MV-4-11 (cell line): ENCODE measurements around the gene PRSS2.

Experiments
- DNase-seq: peaks from one replicate; lab custom pipeline; 2025; lab: John Stamatoyannopoulos, UW

Gene PRSS2

DNA sequence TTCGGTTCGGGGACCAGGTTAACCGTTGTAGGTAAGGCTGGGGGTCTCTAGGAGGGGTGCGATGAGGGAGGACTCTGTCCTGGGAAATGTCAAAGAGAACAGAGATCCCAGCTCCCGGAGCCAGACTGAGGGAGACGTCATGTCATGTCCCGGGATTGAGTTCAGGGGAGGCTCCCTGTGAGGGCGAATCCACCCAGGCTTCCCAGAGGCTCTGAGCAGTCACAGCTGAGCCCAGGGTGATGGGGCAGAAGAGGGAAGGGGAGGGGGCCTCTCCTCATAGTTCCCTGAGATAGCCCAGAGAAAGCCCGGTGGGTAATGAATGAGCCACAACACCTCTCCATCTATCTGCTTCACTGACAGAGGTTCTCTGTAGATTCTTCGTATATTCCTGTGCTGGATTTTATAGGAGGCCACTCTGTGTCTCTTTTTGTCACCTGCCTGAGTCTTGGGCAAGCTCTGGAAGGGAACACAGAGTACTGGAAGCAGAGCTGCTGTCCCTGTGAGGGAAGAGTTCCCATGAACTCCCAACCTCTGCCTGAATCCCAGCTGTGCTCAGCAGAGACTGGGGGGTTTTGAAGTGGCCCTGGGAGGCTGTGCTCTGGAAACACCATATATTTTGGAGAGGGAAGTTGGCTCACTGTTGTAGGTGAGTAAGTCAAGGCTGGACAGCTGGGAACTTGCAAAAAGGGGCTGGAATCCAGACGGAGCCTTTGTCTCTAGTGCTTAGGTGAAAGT lies 16.4 kb downstream of the PRSS2 start:
- DNase-seq: no peak

DNA sequence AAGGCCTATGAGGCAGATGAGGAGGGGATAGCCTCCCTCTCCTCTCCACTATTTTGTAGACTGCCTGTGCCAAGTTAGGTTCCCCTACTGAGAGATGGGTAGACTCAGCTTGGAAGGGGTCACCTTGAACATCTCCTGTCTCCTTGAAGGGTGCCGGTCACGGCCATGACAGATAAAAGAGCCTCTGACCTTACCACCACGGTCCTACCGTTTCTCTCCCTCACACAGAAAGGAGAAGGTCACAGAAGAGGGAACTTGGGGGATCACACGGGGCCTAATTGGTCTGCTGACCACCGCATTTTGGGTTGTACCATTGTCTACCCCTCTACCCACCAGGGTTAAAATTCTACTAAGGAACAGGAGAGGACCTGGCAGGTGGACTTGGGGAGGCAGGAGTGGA lies 17.0 kb downstream of the PRSS2 start:
- no peak for DNase-seq

DNA sequence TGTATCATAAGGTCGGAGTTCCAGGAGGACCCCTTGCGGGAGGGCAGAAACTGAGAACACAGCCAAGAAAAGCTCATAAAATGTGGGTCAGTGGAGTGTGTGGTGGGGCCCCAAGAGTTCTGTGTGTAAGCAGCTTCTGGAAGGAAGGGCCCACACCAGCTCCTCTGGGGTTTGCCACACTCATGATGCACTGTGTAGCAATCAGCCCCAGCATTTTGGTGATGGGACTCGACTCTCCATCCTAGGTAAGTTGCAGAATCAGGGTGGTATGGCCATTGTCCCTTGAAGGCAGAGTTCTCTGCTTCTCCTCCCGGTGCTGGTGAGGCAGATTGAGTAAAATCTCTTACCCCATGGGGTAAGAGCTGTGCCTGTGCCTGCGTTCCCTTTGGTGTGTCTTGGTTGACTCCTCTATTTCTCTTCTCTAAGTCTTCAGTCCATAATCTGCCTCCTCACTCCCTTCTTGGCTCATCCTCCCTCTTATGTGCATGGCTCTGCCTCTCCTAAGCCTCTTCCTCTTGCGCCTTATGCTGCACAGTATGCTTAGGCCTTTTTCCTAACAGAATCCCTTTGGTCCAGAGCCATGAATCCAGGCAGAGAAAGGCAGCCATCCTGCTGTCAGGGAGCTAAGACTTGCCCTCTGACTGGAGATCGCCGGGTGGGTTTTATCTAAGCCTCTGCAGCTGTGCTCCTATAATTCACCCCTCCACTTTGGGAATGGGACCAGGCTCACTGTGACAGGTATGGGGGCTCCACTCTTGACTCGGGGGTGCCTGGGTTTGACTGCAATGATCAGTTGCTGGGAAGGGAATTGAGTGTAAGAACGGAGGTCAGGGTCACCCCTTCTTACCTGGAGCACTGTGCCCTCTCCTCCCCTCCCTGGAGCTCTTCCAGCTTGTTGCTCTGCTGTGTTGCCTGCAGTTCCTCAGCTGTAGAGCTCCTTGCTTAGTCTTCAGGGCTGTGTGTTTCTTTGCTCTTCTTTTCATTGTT lies 17.8 kb downstream of the PRSS2 start:
- no peak for DNase-seq

DNA sequence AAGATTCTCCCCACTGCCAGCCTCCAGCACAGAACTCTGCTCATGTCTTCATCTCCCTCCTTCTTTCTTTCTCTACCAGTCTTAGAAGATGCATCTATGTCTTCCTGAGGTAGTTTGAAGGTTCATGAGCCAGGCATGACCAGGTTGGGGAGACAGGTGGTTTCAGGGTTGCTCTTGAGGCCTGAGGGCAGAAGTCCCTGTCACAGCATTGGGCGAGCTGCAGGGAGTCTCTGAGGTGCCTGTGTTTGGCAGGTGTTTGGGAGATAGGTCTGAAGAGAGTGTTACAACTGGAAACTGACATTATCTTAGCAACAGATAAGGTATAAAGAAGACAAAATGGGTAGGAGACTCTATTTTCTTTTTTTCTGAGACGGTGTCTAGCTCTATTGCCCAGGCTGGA lies 18.7 kb downstream of the PRSS2 start:
- no peak for DNase-seq

DNA sequence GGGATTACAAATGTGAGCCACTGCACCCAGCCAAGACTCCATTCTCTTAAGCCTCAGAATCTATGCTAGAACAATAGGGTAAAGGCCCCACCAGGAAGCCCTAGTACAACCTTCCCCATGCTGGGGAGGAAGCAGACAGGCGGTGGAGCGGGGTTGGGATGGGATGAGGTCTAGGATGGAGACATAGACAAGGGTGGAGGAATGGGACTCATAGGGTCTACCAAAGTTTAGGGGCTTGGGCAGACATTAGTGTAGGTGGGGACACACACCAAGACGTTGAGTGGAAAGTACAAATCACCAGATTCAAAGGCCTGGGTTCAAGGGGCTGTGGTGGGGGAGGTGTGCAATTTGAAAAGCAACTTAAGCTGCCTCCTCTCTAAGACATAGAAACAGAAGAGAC lies 19.3 kb downstream of the PRSS2 start:
- DNase-seq: no peak

DNA sequence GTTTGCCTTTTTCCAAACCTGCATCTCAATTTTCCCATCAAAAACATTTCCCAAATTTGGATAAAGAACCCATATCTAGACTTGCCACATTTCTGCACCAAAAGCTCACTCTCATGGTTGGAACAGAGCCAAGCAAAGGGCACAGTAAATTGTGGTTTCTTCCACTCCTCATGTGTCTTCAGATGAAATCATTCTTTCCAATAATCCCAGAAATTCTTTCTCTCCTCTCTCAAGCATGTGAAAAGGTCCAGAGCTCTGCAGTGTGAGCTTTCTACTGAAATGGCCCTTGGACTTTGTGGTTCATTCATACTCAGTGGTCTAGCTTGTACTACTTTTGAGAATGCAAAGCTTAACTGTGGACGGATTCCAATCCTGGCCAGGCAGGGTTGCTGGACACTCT lies 19.8 kb downstream of the PRSS2 start:
- no peak for DNase-seq

DNA sequence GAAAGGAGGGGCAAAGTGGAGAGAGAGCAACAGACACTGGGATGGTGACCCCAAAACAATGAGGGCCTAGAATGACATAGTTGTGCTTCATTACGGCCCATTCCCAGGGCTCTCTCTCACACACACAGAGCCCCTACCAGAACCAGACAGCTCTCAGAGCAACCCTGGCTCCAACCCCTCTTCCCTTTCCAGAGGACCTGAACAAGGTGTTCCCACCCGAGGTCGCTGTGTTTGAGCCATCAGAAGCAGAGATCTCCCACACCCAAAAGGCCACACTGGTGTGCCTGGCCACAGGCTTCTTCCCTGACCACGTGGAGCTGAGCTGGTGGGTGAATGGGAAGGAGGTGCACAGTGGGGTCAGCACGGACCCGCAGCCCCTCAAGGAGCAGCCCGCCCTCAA lies 20.7 kb downstream of the PRSS2 start:
- no peak for DNase-seq

DNA sequence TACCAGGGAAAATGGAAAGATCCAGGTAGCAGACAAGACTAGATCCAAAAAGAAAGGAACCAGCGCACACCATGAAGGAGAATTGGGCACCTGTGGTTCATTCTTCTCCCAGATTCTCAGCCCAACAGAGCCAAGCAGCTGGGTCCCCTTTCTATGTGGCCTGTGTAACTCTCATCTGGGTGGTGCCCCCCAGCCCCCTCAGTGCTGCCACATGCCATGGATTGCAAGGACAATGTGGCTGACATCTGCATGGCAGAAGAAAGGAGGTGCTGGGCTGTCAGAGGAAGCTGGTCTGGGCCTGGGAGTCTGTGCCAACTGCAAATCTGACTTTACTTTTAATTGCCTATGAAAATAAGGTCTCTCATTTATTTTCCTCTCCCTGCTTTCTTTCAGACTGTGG lies 21.4 kb downstream of the PRSS2 start:
- DNase-seq: no peak

DNA sequence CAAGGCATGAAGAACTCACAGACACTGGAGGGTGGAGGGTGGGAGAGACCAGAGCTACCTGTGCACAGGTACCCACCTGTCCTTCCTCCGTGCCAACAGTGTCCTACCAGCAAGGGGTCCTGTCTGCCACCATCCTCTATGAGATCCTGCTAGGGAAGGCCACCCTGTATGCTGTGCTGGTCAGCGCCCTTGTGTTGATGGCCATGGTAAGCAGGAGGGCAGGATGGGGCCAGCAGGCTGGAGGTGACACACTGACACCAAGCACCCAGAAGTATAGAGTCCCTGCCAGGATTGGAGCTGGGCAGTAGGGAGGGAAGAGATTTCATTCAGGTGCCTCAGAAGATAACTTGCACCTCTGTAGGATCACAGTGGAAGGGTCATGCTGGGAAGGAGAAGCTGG lies 21.8 kb downstream of the PRSS2 start:
- DNase-seq: no peak

DNA sequence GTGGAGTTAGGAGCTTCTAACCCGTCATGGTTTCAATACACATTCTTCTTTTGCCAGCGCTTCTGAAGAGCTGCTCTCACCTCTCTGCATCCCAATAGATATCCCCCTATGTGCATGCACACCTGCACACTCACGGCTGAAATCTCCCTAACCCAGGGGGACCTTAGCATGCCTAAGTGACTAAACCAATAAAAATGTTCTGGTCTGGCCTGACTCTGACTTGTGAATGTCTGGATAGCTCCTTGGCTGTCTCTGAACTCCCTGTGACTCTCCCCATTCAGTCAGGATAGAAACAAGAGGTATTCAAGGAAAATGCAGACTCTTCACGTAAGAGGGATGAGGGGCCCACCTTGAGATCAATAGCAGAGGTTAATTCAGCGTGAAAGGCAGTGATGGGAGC lies 22.4 kb downstream of the PRSS2 start:
- no peak for DNase-seq

DNA sequence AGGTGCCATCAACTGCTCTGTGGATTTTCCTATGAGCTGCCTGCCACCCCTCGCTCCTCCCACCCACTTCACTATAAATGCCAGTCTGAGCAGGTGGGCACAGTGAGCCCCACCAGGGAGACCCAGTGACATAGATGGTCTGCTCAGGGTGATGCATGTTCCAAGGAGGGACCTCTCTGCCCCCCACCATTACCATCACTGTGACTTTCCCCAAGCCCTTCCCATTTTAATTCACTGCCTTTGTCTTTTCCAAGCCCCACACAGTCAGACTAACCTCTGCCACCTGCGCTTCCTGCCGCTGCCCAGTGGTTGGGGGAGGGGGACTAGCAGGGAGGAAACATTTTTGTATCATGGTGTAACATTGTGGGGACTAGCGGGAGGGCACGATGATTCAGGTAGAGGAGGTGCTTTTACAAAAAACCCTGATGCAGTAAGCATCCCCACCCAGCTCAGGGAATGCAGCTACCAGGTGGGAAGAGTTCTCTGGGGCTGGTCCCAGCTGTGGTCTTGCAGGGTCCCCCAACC lies 24.6 kb downstream of the PRSS2 start:
- no peak for DNase-seq

DNA sequence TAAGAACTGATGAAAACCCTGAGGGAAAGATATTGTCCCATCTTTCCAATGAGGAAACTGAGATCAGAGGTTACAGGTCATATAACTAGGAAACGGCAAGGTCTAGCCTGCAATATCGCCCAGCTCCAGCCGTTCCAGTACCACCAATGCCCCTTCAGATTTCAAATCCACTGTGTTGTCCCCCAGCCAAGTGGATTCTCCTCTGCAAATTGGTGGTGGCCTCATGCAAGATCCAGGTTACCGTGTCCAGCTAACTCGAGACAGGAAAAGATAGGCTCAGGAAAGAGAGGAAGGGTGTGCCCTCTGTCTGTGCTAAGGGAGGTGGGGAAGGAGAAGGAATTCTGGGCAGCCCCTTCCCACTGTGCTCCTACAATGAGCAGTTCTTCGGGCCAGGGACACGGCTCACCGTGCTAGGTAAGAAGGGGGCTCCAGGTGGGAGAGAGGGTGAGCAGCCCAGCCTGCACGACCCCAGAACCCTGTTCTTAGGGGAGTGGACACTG lies 25.3 kb downstream of the PRSS2 start:
- no peak for DNase-seq

DNA sequence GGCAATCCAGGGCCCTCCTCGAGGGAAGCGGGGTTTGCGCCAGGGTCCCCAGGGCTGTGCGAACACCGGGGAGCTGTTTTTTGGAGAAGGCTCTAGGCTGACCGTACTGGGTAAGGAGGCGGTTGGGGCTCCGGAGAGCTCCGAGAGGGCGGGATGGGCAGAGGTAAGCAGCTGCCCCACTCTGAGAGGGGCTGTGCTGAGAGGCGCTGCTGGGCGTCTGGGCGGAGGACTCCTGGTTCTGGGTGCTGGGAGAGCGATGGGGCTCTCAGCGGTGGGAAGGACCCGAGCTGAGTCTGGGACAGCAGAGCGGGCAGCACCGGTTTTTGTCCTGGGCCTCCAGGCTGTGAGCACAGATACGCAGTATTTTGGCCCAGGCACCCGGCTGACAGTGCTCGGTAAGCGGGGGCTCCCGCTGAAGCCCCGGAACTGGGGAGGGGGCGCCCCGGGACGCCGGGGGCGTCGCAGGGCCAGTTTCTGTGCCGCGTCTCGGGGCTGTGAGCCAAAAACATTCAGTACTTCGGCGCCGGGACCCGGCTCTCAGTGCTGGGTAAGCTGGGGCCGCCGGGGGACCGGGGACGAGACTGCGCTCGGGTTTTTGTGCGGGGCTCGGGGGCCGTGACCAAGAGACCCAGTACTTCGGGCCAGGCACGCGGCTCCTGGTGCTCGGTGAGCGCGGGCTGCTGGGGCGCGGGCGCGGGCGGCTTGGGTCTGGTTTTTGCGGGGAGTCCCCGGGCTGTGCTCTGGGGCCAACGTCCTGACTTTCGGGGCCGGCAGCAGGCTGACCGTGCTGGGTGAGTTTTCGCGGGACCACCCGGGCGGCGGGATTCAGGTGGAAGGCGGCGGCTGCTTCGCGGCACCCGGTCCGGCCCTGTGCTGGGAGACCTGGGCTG lies 26.0 kb downstream of the PRSS2 start:
- no peak for DNase-seq

DNA sequence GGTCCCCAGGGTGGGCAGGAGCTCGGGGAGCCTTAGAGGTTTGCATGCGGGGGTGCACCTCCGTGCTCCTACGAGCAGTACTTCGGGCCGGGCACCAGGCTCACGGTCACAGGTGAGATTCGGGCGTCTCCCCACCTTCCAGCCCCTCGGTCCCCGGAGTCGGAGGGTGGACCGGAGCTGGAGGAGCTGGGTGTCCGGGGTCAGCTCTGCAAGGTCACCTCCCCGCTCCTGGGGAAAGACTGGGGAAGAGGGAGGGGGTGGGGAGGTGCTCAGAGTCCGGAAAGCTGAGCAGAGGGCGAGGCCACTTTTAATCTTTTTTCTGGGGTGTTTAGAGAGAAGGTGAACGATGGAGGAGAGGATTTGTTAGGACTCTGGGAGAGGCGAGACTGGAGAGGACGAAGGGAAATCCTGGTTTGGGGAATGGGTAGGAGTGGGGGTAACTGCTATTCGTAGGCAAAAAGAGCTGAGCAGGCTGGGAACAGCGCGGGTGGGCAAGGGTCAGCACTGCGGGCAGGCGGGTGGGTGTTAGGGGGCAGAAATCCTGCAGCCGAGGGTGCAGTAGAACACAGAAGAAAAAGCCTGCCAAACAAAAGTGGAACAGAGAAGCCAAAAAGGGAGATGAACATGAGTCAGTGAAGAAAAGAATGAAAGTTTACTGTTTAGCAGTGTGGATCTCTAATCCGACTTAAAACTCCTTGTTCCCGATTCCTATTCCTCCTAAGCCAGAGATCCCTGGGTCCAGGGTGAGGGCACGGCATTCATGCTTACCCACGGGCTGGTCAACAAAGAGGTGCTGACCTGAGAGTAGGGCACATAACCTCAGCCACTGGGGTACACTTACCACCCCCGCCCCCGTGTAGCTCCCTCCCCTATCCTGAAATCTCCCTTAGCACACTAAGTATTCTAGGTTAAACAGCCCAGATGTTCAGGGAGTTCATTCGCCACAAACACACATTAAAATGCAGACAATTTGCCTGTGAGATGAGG lies 26.9 kb downstream of the PRSS2 start:
- no peak for DNase-seq

DNA sequence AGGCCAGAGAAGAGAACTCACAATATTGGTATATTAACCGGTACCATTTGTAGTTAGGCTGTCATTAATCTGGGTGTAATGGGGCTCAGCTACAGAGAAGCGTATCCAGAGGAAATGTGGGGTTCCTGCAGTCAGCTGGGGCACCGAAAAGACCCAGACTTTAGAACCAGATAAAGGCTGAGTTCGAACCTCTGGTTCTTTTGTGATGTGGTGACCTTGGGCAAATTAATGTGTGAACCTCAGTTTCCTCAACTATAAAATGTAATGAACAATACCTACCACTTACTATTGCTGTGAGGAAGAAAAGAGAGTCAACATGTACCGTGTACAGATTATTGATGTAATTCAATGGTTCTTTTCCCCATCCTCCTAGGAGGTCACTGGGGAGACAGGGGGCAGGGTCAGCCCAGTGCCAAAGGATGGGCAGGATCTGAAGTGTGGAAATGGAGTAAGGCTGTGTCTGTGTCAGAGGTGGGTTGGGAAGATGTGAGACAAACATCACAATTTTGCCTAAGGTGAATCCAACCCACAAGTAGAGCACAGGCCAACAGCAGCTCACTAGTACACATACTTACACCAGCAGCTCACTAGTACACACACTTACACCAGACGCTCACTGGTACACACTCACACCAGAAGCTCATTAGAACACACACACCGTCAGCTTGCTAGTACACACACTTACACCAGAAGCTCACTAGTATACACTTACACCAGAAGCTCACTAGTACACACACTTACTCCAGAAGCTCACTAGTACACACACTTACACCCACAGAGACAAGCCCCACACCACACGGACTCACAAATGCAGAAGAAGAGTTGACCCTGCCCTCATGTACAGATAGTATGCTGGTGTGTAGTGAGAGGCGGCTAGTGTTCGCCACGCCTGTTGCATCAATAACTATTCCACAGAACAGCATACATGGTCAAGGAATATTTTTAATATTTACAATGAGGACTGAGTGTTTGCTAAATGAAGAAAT lies 28.0 kb downstream of the PRSS2 start:
- DNase-seq: no peak

DNA sequence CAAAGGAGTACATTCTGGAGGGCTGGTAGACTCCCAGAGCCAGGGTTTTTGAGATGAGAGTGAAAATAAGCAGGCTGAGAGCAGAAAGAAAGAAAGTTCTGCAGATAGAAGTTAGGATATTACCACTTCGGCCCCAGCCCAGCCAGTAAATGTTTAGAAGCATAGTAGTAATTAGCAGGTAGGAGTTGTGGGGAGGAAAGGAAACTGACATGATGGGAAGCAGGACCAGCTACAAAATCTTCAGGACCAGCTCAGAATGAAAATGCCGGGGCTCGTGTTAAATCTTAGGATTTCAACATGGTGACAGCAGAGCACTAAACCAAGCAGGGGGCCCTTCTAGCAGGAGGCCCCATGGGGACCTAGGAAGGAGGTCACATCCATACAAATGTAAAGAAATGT lies 28.7 kb downstream of the PRSS2 start:
- no peak for DNase-seq

DNA sequence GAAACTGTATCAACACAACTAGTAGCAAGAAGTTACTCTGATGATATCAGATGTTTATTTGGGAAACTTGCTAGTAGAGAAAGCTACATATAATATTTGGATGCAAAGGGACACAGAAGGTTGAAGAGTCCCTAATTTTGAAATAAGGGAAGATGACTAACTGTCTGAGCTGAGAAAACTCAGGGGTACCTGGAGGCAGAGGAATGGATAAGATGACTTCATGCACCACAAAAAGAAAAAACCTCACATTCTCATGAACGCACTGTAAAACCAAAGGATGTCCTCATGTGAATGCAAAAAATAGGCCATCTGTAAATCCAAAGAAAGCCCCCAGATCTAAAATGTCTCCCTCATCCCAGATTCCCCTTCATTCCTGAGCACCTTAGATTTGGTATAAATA lies 29.3 kb downstream of the PRSS2 start:
- no peak for DNase-seq

DNA sequence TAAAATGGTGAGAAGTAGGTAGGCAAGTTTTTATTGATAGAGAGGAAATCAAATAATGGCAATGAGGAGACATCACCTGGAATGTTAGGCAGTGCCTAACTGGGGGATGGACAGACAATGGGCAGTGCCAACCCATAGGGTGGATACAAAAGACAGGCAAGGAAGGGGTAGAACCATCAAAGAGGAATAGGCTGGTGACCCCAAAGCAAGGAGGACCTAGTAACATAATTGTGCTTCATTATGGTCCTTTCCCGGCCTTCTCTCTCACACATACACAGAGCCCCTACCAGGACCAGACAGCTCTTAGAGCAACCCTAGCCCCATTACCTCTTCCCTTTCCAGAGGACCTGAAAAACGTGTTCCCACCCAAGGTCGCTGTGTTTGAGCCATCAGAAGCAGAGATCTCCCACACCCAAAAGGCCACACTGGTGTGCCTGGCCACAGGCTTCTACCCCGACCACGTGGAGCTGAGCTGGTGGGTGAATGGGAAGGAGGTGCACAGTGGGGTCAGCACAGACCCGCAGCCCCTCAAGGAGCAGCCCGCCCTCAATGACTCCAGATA lies 30.0 kb downstream of the PRSS2 start:
- no peak for DNase-seq
